CD4-positive, CD25-positive, alpha-beta regulatory T cell (primary cell): ENCODE results near the gene CPED1. TPM values are rescaled to one million over a fixed set of nuclear protein-coding genes. Genes with fewer than 3 reads are reported as not detected.

Experiments
- ATAC-seq, 2 donors: fragments of 150-1000 bp; cut with Tn5 transposase; one replicate each; pipeline ENCODE4 v1.10.0; 2021; ENCODE audit warnings: low read depth in 2 of 2, moderate number of reproducible peaks in 2 of 2, moderate library complexity in 1 of 2
- DNase-seq, 3 donors: peaks; one replicate each; pipeline versions ENCODE4 v3.0.0 to v3.0.0-alpha.2; 2012 to 2022; ENCODE audit warnings: mixed read lengths in 1 of 3
- H3K27ac ChIP-seq: one replicate; pipeline ENCODE4 v1.7.0; 2013; ENCODE audit warnings: mild to moderate bottlenecking, low read length; ENCODE audit not compliant: insufficient read depth, poor library complexity, severe bottlenecking
- H3K27me3 ChIP-seq: one replicate; pipeline ENCODE4 v1.7.0; 2013; ENCODE audit warnings: low read length; ENCODE audit not compliant: control insufficient read depth, insufficient read depth
- H3K36me3 ChIP-seq: one replicate; pipeline ENCODE4 v1.7.0; 2013; ENCODE audit warnings: mild to moderate bottlenecking, low read length, moderate library complexity; ENCODE audit not compliant: control insufficient read depth, insufficient read depth
- H3K4me1 ChIP-seq: 2 replicates; pipeline ENCODE4 v1.7.0; 2013; ENCODE audit warnings: mild to moderate bottlenecking, low read length; ENCODE audit not compliant: insufficient read depth, control insufficient read depth, poor library complexity, severe bottlenecking
- H3K4me3 ChIP-seq: one replicate; pipeline ENCODE4 v1.7.0; 2013; ENCODE audit warnings: low read depth, mild to moderate bottlenecking, low read length, moderate library complexity
- H3K9me3 ChIP-seq, 2 experiments: 1 replicate in 1 of 2; 2 replicates in 1 of 2; pipeline ENCODE4 v1.7.0; 2013; ENCODE audit warnings: low read length in 2 of 2, mild to moderate bottlenecking in 1 of 2, moderate library complexity in 1 of 2; ENCODE audit not compliant: control insufficient read depth in 2 of 2
- H3K27ac Mint-ChIP-seq, 3 donors: one replicate each; pipeline ENCODE4 v1.8.0; 2020 to 2022; ENCODE audit warnings: mild to moderate bottlenecking in 3 of 3, mixed read lengths in 3 of 3, moderate library complexity in 2 of 3
- H3K27me3 Mint-ChIP-seq: one replicate; pipeline ENCODE4 v1.8.0; 2022; ENCODE audit warnings: mild to moderate bottlenecking, mixed read lengths
- H3K36me3 Mint-ChIP-seq: one replicate; pipeline ENCODE4 v1.8.0; 2020; ENCODE audit warnings: mixed read lengths
- H3K4me1 Mint-ChIP-seq, 4 donors: one replicate each; pipeline ENCODE4 v1.8.0; 2020 to 2022; ENCODE audit warnings: mixed read lengths in 4 of 4, mild to moderate bottlenecking in 1 of 4
- H3K4me3 Mint-ChIP-seq, 4 donors: one replicate each; pipeline ENCODE4 v1.8.0; 2020 to 2022; ENCODE audit warnings: mild to moderate bottlenecking in 4 of 4, mixed read lengths in 4 of 4, moderate library complexity in 3 of 4
- H3K9me3 Mint-ChIP-seq, 7 donors: one replicate each; pipeline ENCODE4 v1.8.0; 2020 to 2022; ENCODE audit warnings: mixed read lengths in 7 of 7, mild to moderate bottlenecking in 3 of 7, moderate library complexity in 2 of 7
- polyA plus RNA-seq, 4 donors: library from polyadenylated mRNA; unstranded; fragments of 300-500 nt; fragmentation: Illumina TruSeq; gene quantifications; one replicate each; pipeline ENCODE4 v1.2.3, GENCODE V29; 2021
- total RNA-seq: library from RNA; stranded (reverse); gene quantifications from one replicate; pipeline ENCODE4 v1.2.3, GENCODE V29; 2022

Gene CPED1
- total and polyA plus RNA-seq, 5 donors from 2014 or later: 0.17 to 0.24 TPM; not detected in 3

GRCh38 chr7:120987683-120988590 is 574 bp upstream of the CPED1 start:
- Histone ChIP-seq H3K4me1 (peaks cover 14% of the 10 kb centered on the region), H3K36me3 (no peaks in the 10 kb centered on the region), H3K27me3 (peaks cover 42% of the 10 kb centered on the region), H3K27ac (no peak overlapping the region), H3K9me3 (no peaks in the 10 kb centered on the region), H3K4me3 (peak overlapping the region; percentile 66)
- Mint-ChIP-seq H3K27me3 (peaks cover 69% of the 10 kb centered on the region), H3K9me3 (peaks cover 0 to 4% (median 0%) of the 10 kb centered on the region in 7 donors), H3K4me1 (peaks cover 6 to 19% (median 16%) of the 10 kb centered on the region in 4 donors), H3K4me3 (peak overlapping the region in 3 of 4 donors; percentile 69 to 89 (median 82)), H3K27ac (no peak overlapping the region), H3K36me3 (no peaks in the 10 kb centered on the region)
- peak; percentile 98 to 99 for ATAC-seq
- peak; percentile 71 to 95 (median 83) for DNase-seq

DNA sequence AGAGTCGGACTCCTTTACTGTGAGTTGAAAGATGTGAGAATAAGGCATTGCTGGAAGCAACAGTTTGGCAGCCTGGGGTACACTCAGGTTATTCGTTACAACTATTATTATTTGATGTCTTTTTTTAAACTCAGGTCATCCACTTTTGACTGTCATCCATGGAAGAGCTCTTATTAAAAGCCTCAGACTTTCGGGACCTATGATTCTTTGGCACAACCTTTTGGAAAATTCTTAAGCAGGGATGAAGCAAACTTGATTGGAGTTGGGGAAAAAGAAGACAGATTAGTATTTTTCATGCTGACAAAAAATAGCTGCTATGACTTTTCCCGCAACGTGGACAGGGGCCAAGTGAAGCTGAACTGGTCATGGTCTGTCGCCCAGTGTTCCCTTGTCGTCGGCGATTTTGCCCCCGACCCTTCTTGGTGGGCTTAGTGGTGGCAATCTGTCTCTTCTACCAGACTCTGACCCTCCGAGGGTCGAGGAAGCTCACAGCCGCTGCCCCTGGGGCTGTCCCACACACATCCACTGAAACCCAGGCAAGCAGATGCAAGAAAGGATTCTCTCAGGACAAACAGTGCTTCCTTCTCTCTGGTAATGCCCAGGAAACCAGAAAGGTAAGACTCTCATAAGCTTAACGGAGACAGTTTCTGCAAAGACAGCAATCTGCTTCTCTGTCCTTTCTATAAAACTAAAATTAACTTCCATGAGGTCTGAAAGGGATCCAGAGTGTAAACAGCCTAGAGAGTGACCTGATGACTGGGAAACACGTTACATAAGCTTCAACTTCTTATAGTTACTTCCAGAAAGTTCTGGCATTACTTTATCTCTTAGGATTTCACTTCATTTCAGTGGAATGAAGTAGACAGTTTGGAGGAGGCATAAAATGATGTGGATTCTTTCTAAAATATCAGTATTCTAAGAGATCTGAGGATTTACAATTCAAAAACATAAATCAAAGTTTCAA is 1.0 kb downstream of the CPED1 start:
- Histone ChIP-seq H3K36me3 (no peaks in the 10 kb centered on the region), H3K4me1 (peaks cover 14% of the 10 kb centered on the region), H3K4me3 (peak overlapping the region; percentile 13), H3K27me3 (peaks cover 45% of the 10 kb centered on the region), H3K27ac (no peak overlapping the region), H3K9me3 (no peaks in the 10 kb centered on the region)
- H3K36me3 Mint-ChIP-seq: no peaks in the 10 kb centered on the region
- no peak for ATAC-seq
- no peak for DNase-seq
- peaks cover 0 to 6% (median 0%) of the 10 kb centered on the region in 7 donors for H3K9me3 Mint-ChIP-seq
- peaks cover 6 to 19% (median 16%) of the 10 kb centered on the region in 4 donors for H3K4me1 Mint-ChIP-seq
- H3K27ac Mint-ChIP-seq: no peak overlapping the region
- peak overlapping the region in 1 of 4 donors; percentile 43 for H3K4me3 Mint-ChIP-seq
- peaks cover 84% of the 10 kb centered on the region for H3K27me3 Mint-ChIP-seq

GRCh38 chr7:120990468-120991118 is 2.1 kb downstream of the CPED1 start:
- no peak overlapping the region for H3K27ac ChIP-seq
- peaks cover 84% of the 10 kb centered on the region for H3K27me3 Mint-ChIP-seq

DNA sequence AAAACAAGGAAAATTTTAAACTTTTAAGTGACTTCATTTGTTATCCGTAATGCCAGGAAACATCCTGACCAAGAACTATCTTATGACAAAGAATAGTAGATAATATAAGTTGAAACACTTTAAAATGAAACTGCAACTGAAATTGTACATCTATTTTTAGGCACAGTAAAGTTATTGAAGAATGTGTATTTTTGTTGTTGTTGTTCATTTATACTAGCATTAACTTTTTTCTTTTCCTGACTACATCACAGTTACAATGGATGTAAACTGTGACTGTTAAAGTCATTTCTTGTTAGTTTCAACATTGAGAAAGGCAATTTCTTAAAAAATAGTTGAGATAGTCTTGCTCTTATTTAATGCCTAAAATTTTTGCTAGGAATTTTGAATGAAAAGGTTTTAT is 2.6 kb downstream of the CPED1 start:
- Mint-ChIP-seq H3K27ac (no peak overlapping the region), H3K4me1 (peaks cover 6 to 27% (median 16%) of the 10 kb centered on the region in 4 donors), H3K9me3 (peaks cover 0 to 5% (median 0%) of the 10 kb centered on the region in 7 donors), H3K4me3 (no peak overlapping the region), H3K27me3 (peaks cover 80% of the 10 kb centered on the region), H3K36me3 (no peaks in the 10 kb centered on the region)
- Histone ChIP-seq H3K9me3 (no peaks in the 10 kb centered on the region), H3K4me1 (peaks cover 14% of the 10 kb centered on the region), H3K27me3 (peaks cover 48% of the 10 kb centered on the region), H3K27ac (no peak overlapping the region), H3K4me3 (no peak overlapping the region), H3K36me3 (no peaks in the 10 kb centered on the region)
- ATAC-seq (no peak), DNase-seq (peak in 1 of 3 donors; percentile 12)

More at GRCh38 chr7:120990468-120991118, 2.1 kb downstream of the CPED1 start:
- Histone ChIP-seq H3K27me3 (peaks cover 49% of the 10 kb centered on the region), H3K4me1 (peaks cover 14% of the 10 kb centered on the region), H3K4me3 (no peak overlapping the region), H3K9me3 (no peaks in the 10 kb centered on the region), H3K36me3 (no peaks in the 10 kb centered on the region)
- no peak for DNase-seq
- H3K4me1 Mint-ChIP-seq: peaks cover 6 to 22% (median 16%) of the 10 kb centered on the region in 4 donors
- H3K4me3 Mint-ChIP-seq: no peak overlapping the region
- no peaks in the 10 kb centered on the region for H3K36me3 Mint-ChIP-seq
- peaks cover 0 to 6% (median 0%) of the 10 kb centered on the region in 7 donors for H3K9me3 Mint-ChIP-seq
- no peak overlapping the region for H3K27ac Mint-ChIP-seq
- ATAC-seq: no peak

- Histone ChIP-seq H3K9me3 (no peaks in the 10 kb centered on the region), H3K27ac (no peak overlapping the region), H3K4me3 (no peak overlapping the region), H3K4me1 (peaks cover 14% of the 10 kb centered on the region), H3K27me3 (peaks cover 49% of the 10 kb centered on the region), H3K36me3 (no peaks in the 10 kb centered on the region)
- H3K27ac Mint-ChIP-seq: no peak overlapping the region
- no peak for ATAC-seq
- H3K36me3 Mint-ChIP-seq: no peaks in the 10 kb centered on the region
- no peak for DNase-seq
- no peak overlapping the region for H3K4me3 Mint-ChIP-seq
- peaks cover 78% of the 10 kb centered on the region for H3K27me3 Mint-ChIP-seq
- H3K4me1 Mint-ChIP-seq: peaks cover 6 to 30% (median 16%) of the 10 kb centered on the region in 4 donors
- peaks cover 0 to 5% (median 0%) of the 10 kb centered on the region in 7 donors for H3K9me3 Mint-ChIP-seq
Observed at GRCh38 chr7:120991581-120991980, 3.1 kb downstream of the CPED1 start.

- ATAC-seq: no peak
- peaks cover 49% of the 10 kb centered on the region for H3K27me3 ChIP-seq
- no peaks in the 10 kb centered on the region for H3K36me3 Mint-ChIP-seq
- no peak overlapping the region for H3K4me3 ChIP-seq
- H3K27ac ChIP-seq: no peak overlapping the region
- no peaks in the 10 kb centered on the region for H3K36me3 ChIP-seq
- no peaks in the 10 kb centered on the region for H3K9me3 ChIP-seq
- peaks cover 0 to 5% (median 0%) of the 10 kb centered on the region in 7 donors for H3K9me3 Mint-ChIP-seq
- peaks cover 79% of the 10 kb centered on the region for H3K27me3 Mint-ChIP-seq
- H3K4me1 Mint-ChIP-seq: peaks cover 2 to 34% (median 15%) of the 10 kb centered on the region in 4 donors
- H3K4me3 Mint-ChIP-seq: no peak overlapping the region
- no peak for DNase-seq
- peaks cover 14% of the 10 kb centered on the region for H3K4me1 ChIP-seq
- H3K27ac Mint-ChIP-seq: no peak overlapping the region
Observed at GRCh38 chr7:120992272-120992964, 3.9 kb downstream of the CPED1 start.
